AG20443 (cell line): Measurements from ENCODE around the gene GTF2H3.

Source experiments
- DNase-seq: peaks from one replicate; pipeline ENCODE4 v3.0.0; 2012; ENCODE audit warnings: low spot score, mixed read lengths

Gene GTF2H3

DNA sequence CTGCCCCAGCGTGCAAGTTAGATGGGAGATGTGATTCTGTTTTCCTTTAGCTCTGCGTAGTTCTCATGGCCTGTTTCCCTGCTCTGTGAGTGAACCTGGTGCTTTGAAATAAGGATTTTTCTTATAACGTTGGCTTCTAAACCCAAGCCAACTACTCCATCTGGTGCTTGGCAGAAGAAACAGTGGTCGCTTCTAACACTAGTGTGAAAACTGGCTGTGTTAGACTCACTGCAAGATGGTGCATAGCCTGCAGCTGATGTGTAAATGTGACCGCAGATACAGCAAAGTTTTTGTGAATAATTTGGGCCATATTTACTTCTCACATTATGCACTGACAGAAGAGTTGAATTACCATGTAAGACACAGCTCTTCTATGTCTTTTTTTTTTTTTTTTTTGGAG lies 12.2 kb downstream of the GTF2H3 start:
- no peak for DNase-seq

- no peak for DNase-seq
Observed at GRCh38 chr12:123648401-123648800, 14.8 kb downstream of the GTF2H3 start.

DNA sequence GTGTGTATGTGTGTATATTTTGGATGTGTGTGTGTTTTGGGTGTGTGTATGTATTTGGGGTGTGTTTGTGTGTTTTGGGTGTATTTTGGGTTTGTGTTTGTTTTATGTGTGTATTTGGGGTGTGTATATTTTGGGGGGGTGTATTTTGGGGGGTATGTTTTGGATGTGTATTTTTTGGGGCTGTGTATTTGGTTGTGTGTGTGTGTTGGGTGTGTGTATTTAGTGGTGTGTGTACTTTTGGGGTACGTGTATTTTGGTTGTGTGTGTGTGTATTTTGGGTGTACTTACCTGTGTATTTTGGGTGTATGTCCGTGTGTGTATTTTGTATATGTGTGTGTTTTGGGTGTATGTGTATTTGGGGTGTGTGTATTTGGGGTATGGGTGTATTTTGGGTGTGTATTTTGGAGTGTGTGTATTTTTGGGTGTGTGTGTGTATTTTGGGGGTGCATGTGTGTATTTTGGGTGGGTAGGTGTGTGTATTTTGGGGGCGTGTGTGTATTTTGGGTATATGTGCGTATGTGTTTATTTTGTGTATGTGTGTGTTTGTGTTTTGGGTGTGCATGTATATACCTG lies 20.6 kb downstream of the GTF2H3 start:
- DNase-seq: no peak

DNA sequence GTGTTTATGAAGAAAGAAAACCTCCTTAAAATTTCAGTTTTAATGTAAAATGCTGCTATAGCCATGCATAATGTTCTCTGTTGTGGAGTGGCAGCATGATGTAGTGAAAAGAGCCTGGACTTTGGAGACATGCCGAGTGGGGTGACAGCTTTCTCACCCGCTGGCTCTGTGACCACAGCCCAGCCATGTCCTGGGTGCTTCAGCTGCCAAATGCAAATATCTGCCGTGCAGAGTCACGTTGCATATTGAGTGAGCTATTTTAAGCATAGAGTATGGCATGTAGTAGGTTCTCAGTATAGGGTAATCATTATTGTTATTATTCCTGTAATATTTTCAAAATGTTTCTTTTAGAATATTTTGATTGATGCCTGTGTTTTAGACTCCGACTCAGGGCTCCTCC lies 21.8 kb downstream of the GTF2H3 start:
- DNase-seq: no peak

- no peak for DNase-seq
Observed at GRCh38 chr12:123656392-123656791, 22.8 kb downstream of the GTF2H3 start.

DNA sequence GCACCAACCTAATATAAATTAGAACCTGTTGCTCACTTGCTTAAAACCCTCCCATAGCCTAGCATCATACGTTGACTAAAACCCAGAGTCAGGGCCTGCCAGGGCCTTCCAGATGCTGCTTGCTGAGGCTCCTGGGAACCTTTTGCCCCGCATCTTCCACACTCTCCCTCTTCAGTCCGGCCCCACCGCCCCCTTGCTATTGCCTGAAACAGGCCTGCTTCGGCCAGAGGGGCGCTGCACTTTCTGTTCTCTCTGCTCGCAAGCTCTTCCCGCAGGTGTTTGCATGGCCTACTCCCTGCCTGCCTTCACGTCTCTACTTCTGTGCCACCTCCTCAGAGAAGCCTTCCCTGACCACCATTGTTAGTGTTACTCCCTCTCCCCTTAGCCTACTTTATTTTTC lies 23.6 kb downstream of the GTF2H3 start:
- no peak for DNase-seq

DNA sequence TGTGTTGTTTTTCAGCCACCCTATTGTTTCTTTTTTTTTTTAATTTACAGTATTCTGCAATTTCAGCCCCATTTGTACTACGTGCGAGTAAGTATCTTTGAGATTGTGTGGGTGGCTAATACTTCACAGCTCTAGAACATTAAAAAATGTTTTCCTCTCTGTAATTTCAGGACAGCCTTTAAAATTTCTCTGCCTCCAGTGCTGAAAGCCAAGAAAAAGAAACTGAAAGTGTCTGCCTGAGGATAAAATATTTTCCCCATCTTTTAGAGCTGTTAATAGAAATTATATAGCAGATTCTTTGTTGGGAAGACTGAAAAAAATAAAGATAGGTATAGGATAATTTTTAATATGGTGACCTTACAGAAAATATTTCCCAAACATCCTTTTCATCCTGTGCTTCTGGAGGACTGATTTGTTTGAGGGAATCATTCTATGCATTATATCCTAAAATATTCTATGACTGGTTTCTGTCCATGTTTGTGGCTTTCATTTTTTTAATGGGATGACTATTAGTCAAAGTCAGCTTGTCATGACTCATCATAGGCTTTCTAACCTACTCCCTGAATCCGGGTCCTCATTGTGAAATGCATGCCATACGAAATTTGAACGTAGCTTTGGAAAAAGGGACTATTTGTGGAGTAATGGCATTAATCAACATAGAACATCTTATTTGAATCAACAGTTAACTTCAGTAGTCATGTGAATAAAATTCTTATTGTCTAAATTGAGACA lies 26.5 kb downstream of the GTF2H3 start:
- peak; percentile 84 for DNase-seq

GRCh38 chr12:123667771-123668170 lies 34.1 kb downstream of the GTF2H3 start:
- DNase-seq: no peak

DNA sequence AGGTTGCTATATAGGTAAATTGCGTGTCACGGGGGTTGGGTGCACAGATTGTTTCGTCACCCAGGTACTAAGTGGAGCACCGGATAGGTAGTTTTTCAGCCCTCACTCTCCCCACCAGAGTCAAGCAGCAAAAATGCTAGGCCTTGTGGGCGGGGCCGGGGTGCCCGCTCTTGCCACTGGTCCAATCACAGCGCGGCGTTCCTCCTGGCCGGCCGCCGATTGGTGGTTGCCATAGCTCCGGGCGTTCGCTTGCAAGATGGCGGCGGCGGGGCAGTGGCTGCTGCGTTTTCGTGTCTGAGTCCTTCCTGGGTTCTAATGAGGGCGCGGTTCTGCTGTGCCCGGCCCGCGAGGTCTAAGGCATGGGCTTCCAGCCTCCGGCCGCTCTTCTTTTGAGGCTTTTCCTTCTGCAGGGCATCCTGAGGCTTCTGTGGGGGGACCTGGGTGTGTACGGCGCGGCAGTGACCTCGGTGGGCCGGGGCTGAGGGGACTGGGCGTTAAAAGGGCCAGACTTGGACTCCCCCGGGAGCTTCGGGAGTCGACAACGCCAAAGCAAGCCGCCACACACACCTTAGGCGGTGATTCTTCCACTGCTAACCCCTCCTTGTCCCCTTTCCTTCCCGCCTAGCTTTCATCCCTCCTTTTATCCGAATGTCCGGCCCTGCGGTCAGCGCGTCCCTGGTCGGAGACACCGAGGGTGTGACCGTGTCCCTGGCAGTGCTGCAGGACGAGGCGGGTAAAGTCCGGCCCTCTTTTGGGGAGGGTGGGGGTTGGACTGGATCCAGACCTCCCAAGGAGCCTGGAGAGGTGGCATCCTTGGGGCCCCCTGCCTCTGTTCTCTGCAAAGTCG lies 37.5 kb downstream of the GTF2H3 start, which contains the start of gene TCTN2:
Gene TCTN2 (plus strand): TSS at position 232 of the 847 bp plus-strand sequence. CDS start 128 bp downstream, at position 360.
- peak; percentile 100 for DNase-seq

- DNase-seq: peak; percentile 50
Observed at GRCh38 chr12:123671876-123672275, 38.2 kb downstream of the GTF2H3 start.

DNA sequence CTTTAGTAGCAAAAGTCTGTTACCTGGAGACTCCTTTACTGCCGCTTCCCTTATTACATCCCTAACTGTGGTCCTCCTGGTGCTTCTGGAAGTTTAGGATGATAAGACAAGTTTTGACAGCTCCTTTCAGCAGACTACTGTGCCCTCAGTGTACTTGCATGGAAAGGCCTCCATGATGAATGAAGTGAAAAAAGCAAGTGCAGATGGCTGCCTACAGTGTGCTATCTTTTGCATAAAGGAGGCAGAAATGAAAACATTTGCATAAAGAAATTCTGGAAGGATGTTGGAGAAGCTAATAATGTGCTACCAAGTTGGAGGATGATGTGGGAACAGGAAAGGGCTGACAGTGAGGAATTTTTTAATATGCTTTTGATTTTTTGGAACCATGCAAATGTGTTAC lies 41.8 kb downstream of the GTF2H3 start:
- no peak for DNase-seq

GRCh38 chr12:123676616-123677320 lies 43.1 kb downstream of the GTF2H3 start:
- DNase-seq: no peak

DNA sequence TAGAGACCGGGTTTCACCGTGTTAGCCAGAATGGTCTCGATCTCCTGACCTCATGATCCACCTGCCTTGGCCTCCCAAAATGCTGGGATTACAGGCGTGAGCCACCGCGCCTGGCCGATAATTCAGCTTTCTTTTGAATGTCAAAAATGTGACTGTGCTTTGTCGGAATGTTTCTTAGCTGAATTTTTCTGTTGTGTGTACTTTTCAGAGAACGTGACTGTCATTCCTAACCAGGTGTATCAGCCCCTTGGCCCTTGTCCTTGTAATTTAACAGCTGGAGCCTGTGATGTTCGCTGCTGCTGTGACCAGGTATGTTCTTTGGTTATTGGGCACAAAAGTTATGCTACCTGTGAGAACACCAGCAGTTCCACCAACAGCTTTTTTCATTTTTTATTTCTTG lies 45.4 kb downstream of the GTF2H3 start:
- DNase-seq: no peak

GRCh38 chr12:123681605-123682004 lies 48.0 kb downstream of the GTF2H3 start:
- DNase-seq: no peak

- no peak for DNase-seq
Observed at GRCh38 chr12:123683964-123684363, 50.3 kb downstream of the GTF2H3 start.

DNA sequence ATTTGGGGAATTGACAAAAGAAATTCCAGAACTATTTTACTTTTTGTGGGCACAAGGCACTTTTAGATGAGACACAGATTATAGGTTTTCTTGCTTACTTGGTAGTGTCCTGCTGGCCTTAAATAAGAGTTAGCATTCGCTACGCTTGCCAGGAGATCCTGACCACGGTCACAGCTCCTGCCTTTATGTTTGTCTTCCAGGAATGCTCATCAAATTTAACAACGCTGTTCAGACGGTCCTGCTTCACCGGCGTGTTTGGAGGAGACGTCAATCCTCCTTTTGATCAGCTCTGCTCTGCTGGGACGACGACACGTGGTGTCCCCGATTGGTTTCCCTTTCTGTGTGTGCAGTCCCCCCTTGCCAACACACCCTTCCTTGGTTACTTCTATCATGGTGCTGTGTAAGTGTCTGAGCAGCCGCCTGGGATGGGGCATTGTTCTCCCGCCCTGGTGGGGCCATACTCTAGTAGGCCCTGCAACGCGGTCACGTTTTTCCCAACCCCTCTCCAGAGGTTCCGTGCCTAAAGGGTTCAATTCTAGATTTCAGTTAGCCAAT lies 53.1 kb downstream of the GTF2H3 start:
- no peak for DNase-seq

GRCh38 chr12:123690191-123690840 lies 56.7 kb downstream of the GTF2H3 start:
- no peak for DNase-seq

DNA sequence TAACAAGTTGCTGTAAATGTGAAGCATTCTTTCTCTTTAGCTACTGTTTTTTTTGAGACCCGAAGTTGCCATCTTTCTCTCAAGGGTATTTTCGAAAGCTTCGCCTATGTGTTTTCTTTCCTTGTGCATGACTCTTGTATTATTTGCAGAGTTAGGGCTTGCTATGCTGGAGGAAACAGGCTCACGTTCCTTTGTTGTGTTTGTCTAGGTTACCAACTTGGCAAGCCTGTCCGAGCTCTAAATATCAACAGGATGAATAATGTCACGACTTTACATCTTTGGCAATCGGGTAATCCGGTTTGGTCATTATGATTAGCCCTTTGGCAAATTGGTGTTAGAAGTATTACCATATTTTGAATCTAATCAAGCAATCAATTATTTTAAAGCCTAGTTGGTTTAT lies 62.6 kb downstream of the GTF2H3 start:
- no peak for DNase-seq

DNA sequence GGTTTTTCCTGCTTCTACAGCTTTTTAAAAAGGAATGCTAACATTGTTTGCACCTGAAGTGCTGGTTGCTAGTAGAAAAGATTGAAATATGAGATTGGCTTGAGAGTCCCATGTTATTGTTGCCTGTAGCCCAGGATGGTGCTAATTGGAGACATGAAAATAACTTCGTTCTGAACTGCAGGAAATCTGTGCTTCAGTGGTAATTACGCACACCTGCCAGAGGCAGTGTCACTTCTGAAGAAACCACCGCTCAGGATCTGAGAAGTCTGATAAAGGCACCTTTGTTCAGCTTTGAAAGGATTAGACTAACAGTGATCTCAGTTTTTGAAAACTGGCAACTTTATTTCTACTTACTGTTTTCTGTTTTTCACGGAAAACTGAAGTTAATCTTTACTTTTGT lies 63.0 kb downstream of the GTF2H3 start:
- no peak for DNase-seq

DNA sequence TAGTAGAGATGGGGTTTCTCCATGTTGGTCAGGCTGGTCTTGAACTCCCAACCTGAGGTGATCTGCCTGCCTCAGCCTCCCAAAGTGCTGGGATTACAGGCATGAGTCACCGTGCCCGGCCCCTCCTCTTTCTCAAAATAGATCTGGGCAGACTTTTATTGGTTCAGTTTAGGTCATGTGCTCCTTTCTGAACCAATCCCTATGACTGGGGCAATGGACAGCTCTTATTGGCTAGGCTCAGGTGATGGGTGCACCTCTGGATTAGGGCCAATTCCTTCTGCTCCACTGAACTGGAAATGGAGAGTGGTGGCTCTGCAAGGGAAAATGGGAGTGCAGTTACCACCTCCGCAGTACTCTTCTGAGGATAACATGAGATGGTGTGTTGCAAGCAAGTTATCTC lies 72.3 kb downstream of the GTF2H3 start:
- DNase-seq: no peak

GRCh38 chr12:123707466-123707865 lies 73.8 kb downstream of the GTF2H3 start:
- no peak for DNase-seq
